Activated naive CD8-positive, alpha-beta T cell treated with anti-CD3 and anti-CD28 coated beads for 36 hours (primary cell): Measurements from ENCODE around the gene RANBP17. TPM values are rescaled to one million over a fixed set of nuclear protein-coding genes. Genes with fewer than 3 reads are reported as not detected.
"Not testable (repeated sequence)": the region's sequence is repeated elsewhere in the genome, so short reads cannot be mapped to it uniquely, and the experiment has no call there.

ENCODE experiments used
- DNase-seq: peaks from one replicate; pipeline ENCODE4 v3.0.0; 2021
- H3K27ac Mint-ChIP-seq: one replicate; pipeline ENCODE4 v1.8.0; 2022; ENCODE audit warnings: mild to moderate bottlenecking, moderate library complexity, mixed read lengths
- H3K27me3 Mint-ChIP-seq: one replicate; pipeline ENCODE4 v1.8.0; 2022; ENCODE audit warnings: mild to moderate bottlenecking, mixed read lengths
- H3K36me3 Mint-ChIP-seq: one replicate; pipeline ENCODE4 v1.8.0; 2021; ENCODE audit warnings: mild to moderate bottlenecking, mixed read lengths
- H3K4me1 Mint-ChIP-seq: one replicate; pipeline ENCODE4 v1.8.0; 2021; ENCODE audit warnings: mixed read lengths
- H3K4me3 Mint-ChIP-seq: one replicate; pipeline ENCODE4 v1.8.0; 2022; ENCODE audit warnings: mild to moderate bottlenecking, moderate library complexity, mixed read lengths
- H3K9me3 Mint-ChIP-seq: one replicate; pipeline ENCODE4 v1.8.0; 2022; ENCODE audit warnings: mixed read lengths
- total RNA-seq, 2 experiments: library from RNA; stranded (reverse); gene quantifications; one replicate each; pipeline ENCODE4 v1.2.3, GENCODE V29; 2021

Gene RANBP17
- total RNA-seq, 2 experiments from 2014 or later: 0.30 to 0.35 TPM

DNA sequence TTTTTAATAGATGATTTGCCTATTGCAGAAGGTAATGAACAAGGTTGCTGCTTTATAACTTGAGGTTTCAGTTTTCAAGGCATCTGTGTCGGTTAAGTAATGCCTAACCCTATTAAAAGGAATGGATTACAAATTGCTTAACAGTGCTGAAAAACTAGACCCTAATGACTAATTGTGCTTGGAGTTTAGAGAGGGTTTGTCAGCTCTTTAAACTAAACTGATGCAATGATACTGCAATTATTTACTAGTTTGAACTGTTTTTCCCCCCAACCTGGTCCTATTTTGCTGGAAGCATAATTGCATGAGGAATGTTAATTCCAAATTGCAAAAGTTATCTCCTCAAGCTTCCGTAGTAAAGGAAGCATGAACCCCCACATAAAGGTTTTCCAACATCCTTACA is 407.9 kb downstream of the RANBP17 start:
- Mint-ChIP-seq H3K4me3 (no peak overlapping the region), H3K27me3 (peaks cover 3% of the 10 kb centered on the region), H3K36me3 (no peaks in the 10 kb centered on the region), H3K4me1 (peaks cover 5% of the 10 kb centered on the region), H3K9me3 (no peaks in the 10 kb centered on the region), H3K27ac (no peak overlapping the region)
- DNase-seq: no peak

GRCh38 chr5:171270136-171270535 is 408.3 kb downstream of the RANBP17 start:
- Mint-ChIP-seq H3K27me3 (peaks cover 3% of the 10 kb centered on the region), H3K4me1 (peaks cover 1% of the 10 kb centered on the region), H3K4me3 (no peak overlapping the region), H3K9me3 (no peaks in the 10 kb centered on the region), H3K36me3 (no peaks in the 10 kb centered on the region), H3K27ac (no peak overlapping the region)
- DNase-seq: no peak

GRCh38 chr5:171271798-171272197 is 410.0 kb downstream of the RANBP17 start:
- DNase-seq: no peak
- H3K27me3 Mint-ChIP-seq: peaks cover 3% of the 10 kb centered on the region
- H3K27ac Mint-ChIP-seq: no peak overlapping the region
- no peaks in the 10 kb centered on the region for H3K36me3 Mint-ChIP-seq
- H3K4me1 Mint-ChIP-seq: no peaks in the 10 kb centered on the region
- H3K9me3 Mint-ChIP-seq: no peaks in the 10 kb centered on the region
- no peak overlapping the region for H3K4me3 Mint-ChIP-seq

DNA sequence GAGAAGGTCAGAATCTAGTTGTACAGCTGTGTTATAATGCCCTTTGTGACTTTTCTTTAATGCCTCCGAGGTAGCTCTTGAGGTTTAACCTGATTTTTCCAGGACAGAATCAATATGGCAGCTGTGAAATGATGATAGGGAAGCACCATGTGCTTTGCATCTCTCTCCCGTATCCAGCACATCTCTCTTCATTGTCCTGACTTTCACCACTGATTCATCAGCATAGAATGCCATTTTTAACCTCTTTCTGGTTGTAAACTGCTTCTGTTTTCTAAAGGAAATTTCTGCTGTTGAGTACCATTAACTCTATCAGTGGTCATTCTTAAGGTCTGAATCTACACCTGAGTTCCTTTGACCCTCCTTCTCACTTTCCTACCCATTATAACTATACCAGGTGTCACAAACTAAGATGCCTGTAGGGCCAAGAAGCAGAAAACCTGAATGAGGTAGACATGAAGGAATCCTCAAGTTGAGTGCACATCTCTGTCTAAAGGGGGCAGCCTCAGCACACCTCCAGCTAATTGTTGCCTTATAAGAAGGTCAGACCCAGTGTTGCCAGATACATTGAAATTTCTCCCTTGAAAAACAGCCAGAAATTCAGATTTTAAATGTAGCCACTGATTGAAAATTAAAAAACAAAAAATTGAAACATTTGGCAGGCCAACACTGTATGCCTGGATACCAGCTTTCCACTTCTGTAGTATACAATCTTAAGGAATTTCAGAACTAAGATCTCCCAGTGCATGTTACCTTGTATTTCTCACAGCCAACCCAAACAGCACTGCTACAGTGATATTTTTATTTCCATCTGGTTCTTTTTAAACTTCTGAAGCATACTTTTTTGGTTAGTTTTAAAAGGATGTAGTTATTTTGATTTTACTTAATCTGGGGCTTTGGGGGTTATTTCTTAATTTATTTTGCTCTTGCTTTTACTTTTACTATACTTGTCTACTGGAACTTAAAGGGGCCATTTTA is 411.5 kb downstream of the RANBP17 start:
- no peaks in the 10 kb centered on the region for H3K9me3 Mint-ChIP-seq
- DNase-seq: peak; percentile 2
- H3K4me1 Mint-ChIP-seq: no peaks in the 10 kb centered on the region
- no peaks in the 10 kb centered on the region for H3K36me3 Mint-ChIP-seq
- H3K4me3 Mint-ChIP-seq: no peak overlapping the region
- no peak overlapping the region for H3K27ac Mint-ChIP-seq
- H3K27me3 Mint-ChIP-seq: peaks cover 3% of the 10 kb centered on the region

GRCh38 chr5:171275841-171276544 is 414.2 kb downstream of the RANBP17 start:
- no peaks in the 10 kb centered on the region for H3K36me3 Mint-ChIP-seq
- H3K9me3 Mint-ChIP-seq: no peaks in the 10 kb centered on the region
- no peak overlapping the region for H3K4me3 Mint-ChIP-seq
- no peaks in the 10 kb centered on the region for H3K4me1 Mint-ChIP-seq
- no peak overlapping the region for H3K27ac Mint-ChIP-seq
- DNase-seq: no peak
- H3K27me3 Mint-ChIP-seq: peaks cover 3% of the 10 kb centered on the region

DNA sequence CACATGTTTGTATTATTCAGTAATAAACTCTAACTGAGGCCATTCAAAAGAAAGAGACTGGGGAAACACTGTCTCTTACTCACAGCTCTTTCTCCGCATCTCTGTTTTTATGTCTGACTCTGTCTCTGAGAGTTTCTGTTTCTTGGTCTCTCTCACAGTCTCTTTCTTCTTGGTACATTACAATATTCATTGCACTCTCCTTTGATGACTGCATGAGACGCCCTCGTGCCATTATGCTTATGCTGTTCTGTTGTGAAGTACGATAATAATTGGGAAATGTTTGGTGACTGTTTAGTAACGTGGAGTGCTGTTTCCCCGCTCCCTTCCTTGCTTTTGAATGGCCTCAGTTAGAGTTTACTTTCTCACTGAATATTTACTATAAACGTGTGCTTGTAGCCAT is 421.9 kb downstream of the RANBP17 start:
- no peaks in the 10 kb centered on the region for H3K36me3 Mint-ChIP-seq
- no peak overlapping the region for H3K4me3 Mint-ChIP-seq
- H3K4me1 Mint-ChIP-seq: no peaks in the 10 kb centered on the region
- H3K9me3 Mint-ChIP-seq: no peaks in the 10 kb centered on the region
- no peak overlapping the region for H3K27ac Mint-ChIP-seq
- peaks cover 5% of the 10 kb centered on the region for H3K27me3 Mint-ChIP-seq
- no peak for DNase-seq

DNA sequence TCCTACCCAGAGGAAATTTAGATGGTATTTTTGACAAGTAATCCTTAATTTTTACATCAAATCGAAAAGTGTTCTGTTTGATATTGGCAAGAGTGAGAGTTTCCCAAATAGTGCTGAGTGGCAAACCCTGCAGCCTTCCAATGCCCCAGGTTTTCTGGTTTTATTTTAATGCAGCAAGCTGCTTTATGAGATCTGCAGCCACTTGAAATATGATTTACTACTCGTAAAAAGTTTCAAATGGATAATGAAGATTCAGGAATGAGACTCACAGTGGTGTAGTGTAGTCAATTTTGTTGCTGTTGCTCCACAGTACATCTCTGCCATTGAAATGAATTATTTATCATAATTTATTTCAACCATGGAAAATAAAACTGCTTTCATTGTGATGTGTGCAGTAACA is 423.6 kb downstream of the RANBP17 start:
- H3K36me3 Mint-ChIP-seq: no peaks in the 10 kb centered on the region
- H3K4me1 Mint-ChIP-seq: no peaks in the 10 kb centered on the region
- no peak for DNase-seq
- H3K27ac Mint-ChIP-seq: no peak overlapping the region
- H3K27me3 Mint-ChIP-seq: peaks cover 5% of the 10 kb centered on the region
- H3K9me3 Mint-ChIP-seq: no peaks in the 10 kb centered on the region
- H3K4me3 Mint-ChIP-seq: no peak overlapping the region

DNA sequence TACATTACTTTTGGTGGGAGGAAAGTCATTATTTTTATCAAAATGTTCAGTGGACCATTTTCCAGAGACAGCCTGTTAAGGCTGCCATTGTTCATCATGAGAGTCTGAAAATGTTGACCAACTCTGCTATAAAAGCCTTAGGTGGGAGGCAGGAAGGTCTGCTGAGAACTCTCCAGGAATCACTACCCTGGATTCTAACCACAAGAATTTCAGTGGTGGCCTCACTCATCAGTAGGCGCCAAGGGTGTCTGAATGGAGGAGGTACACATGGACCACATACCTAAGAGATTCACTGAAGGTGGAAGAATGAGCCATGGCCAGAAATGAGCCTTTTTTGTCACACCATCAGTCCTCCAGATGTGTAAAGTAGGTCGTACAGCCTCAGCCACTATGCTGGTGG is 426.2 kb downstream of the RANBP17 start:
- Mint-ChIP-seq H3K4me1 (no peaks in the 10 kb centered on the region), H3K36me3 (no peaks in the 10 kb centered on the region), H3K4me3 (no peak overlapping the region), H3K27me3 (peaks cover under 1% of the 10 kb centered on the region), H3K27ac (no peak overlapping the region), H3K9me3 (no peaks in the 10 kb centered on the region)
- DNase-seq: no peak

DNA sequence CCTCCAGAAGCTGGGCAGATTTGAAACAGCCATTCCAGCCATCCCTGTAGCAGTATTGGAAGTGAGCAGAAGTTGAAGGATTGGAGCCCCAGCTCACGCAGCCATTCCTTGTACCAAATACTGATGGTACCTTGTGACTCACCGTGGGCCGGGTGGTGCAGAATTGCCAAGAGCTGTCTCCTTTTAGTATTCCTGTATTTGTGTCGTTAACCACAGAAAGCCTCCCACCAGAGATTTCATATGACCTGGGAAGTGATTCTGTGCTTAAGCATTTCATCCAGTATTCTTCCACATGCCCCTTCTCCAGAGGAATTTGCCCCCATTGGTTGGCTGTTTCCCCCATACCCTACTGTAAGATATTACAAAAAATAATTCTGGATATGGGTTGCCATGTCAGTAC is 429.6 kb downstream of the RANBP17 start:
- H3K4me3 Mint-ChIP-seq: no peak overlapping the region
- no peaks in the 10 kb centered on the region for H3K27me3 Mint-ChIP-seq
- H3K4me1 Mint-ChIP-seq: no peaks in the 10 kb centered on the region
- no peak overlapping the region for H3K27ac Mint-ChIP-seq
- H3K9me3 Mint-ChIP-seq: no peaks in the 10 kb centered on the region
- no peaks in the 10 kb centered on the region for H3K36me3 Mint-ChIP-seq
- no peak for DNase-seq

DNA sequence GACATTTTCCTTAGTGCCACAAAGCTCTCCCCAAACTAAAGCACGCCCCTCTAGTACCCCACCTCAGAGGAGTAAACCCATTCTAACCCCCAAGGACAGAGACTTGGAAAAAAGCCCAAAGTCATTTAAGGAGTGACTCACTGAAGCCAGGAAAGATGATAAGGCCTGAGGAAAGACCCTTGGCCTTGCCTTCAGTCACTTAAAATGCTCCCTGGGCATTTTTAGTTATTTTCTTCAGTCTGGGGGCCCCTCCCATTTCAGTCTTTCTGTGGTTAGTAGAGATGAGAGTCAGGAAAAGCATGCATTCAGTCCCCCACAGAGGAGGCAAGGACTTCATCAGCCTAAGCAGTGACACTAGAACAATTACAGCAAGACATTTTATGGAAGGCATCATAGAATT is 433.5 kb downstream of the RANBP17 start:
- Mint-ChIP-seq H3K27ac (no peak overlapping the region), H3K9me3 (no peaks in the 10 kb centered on the region), H3K4me1 (no peaks in the 10 kb centered on the region), H3K27me3 (no peaks in the 10 kb centered on the region), H3K4me3 (no peak overlapping the region), H3K36me3 (no peaks in the 10 kb centered on the region)
- no peak for DNase-seq

DNA sequence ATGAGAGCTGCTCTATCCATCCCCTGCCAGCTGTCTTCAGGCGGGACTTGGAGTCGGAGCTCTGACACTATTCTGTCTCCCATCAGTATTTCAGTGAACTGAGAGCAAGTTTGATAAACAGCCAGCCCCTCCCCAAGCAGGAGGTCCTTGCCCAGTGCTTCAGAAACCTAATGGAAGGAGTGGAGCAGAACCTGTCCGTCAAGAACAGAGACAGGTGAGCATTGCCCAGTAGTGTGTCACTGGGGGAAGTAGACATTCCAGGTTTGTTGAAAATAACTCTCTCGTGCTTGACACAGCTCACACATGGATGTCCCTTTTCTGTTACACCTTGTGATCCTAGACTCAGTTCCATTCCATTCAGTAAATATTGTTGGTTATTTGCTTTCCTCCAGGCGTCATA is 434.0 kb downstream of the RANBP17 start:
- H3K36me3 Mint-ChIP-seq: no peaks in the 10 kb centered on the region
- no peak for DNase-seq
- no peak overlapping the region for H3K27ac Mint-ChIP-seq
- H3K9me3 Mint-ChIP-seq: no peaks in the 10 kb centered on the region
- no peaks in the 10 kb centered on the region for H3K4me1 Mint-ChIP-seq
- H3K4me3 Mint-ChIP-seq: no peak overlapping the region
- peaks cover 4% of the 10 kb centered on the region for H3K27me3 Mint-ChIP-seq

DNA sequence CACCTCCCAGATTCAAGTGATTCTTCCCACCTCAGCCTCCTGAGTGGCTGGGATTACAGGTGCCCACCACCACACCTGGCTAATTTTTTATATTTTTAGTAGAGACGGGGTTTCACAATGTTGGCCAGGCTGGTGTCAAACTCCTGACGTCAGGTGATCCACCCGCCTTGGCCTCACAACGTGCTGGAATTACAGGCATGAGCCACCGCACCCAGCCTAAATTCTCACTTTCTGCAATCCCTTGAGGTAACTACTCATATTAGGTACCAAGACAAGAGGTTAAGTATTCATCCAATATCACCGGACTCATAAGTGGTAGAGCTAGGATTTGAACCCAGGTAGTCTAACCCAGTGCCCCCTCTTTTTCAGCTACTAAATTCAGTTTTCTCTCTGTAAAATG is 436.1 kb downstream of the RANBP17 start:
- H3K27ac Mint-ChIP-seq, H3K4me1 Mint-ChIP-seq, H3K4me3 Mint-ChIP-seq, DNase-seq, H3K36me3 Mint-ChIP-seq, H3K9me3 Mint-ChIP-seq: not testable (repeated sequence)
- H3K27me3 Mint-ChIP-seq: peaks cover 13% of the 10 kb centered on the region

- Mint-ChIP-seq H3K4me3 (no peak overlapping the region), H3K36me3 (no peaks in the 10 kb centered on the region), H3K27me3 (peaks cover 25% of the 10 kb centered on the region), H3K4me1 (no peaks in the 10 kb centered on the region), H3K27ac (no peak overlapping the region), H3K9me3 (no peaks in the 10 kb centered on the region)
- no peak for DNase-seq
These were observed 437.4 kb downstream of the RANBP17 start for GRCh38 chr5:171299228-171299627.

DNA sequence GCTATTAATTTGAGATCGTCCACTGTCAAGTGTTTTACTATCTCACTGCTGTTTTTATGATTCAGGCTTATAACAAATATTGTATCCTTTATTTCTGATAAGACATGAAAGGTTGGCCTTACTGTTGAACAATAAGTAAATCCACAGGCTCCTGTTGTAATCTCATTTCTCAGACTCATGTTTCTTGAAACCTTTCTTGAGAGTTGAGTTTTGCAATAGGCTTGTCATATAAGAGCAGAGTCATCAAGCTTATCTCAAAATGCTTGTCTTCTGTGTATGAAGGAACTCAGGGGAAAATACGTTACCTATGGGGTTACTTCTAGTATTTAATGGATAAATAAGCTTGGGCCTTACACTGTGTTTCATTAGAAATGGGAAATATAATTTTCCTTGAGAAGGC is 438.0 kb downstream of the RANBP17 start:
- peaks cover 30% of the 10 kb centered on the region for H3K27me3 Mint-ChIP-seq
- no peak for DNase-seq
- H3K4me3 Mint-ChIP-seq: no peak overlapping the region
- no peaks in the 10 kb centered on the region for H3K36me3 Mint-ChIP-seq
- no peaks in the 10 kb centered on the region for H3K9me3 Mint-ChIP-seq
- H3K27ac Mint-ChIP-seq: no peak overlapping the region
- no peaks in the 10 kb centered on the region for H3K4me1 Mint-ChIP-seq

DNA sequence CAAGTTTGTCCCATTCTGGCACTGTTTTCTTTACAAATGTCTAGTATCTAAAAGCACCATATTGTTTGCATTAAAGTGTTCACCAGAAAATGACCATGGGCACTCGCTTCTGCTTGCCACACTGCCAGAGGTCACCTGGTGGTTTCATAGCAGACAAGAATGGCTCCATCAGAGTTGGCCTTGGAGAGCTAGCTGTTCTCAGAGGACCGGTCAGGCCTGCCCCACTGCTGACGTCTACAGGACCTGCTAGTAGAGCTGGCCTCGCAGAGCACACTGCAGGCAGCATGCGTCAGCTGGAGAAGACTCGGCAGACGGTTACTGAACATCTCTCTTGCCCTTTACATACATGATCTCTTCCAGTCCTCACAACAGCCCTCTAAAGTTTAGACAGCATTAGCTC is 438.5 kb downstream of the RANBP17 start:
- H3K27ac Mint-ChIP-seq: no peak overlapping the region
- no peaks in the 10 kb centered on the region for H3K9me3 Mint-ChIP-seq
- peaks cover 32% of the 10 kb centered on the region for H3K27me3 Mint-ChIP-seq

GRCh38 chr5:171306166-171306565 is 444.3 kb downstream of the RANBP17 start:
- Mint-ChIP-seq H3K36me3 (no peaks in the 10 kb centered on the region), H3K27me3 (peaks cover 80% of the 10 kb centered on the region), H3K27ac (no peak overlapping the region), H3K4me3 (no peak overlapping the region), H3K9me3 (no peaks in the 10 kb centered on the region), H3K4me1 (peaks cover 8% of the 10 kb centered on the region)
- DNase-seq: no peak

More for the DNA sequence above, 438.5 kb downstream of the RANBP17 start:
- DNase-seq: no peak
- Mint-ChIP-seq H3K36me3 (no peaks in the 10 kb centered on the region), H3K4me1 (no peaks in the 10 kb centered on the region), H3K4me3 (no peak overlapping the region)
